K562 (cell line): Measurements from ENCODE around the gene B4GALNT4. TPM values are rescaled to one million over a fixed set of nuclear protein-coding genes. Genes with fewer than 3 reads are reported as not detected.
A peak's percentile ranks its signal among the peaks of the same experiment; 100 is the strongest.

ENCODE experiments used
- ATAC-seq: fragments of 200-7000 bp; cut with Tn5 transposase; 3 replicates; pipeline ENCODE4 v1.9.1; 2020; ENCODE audit warnings: moderate library complexity
- BruUV-seq: library from RNA; stranded (reverse); fragments of 400-500 nt; replicated peaks from 2 replicates; lab custom pipeline; 2021; lab: Mats Ljungman, UMichigan
- CTCF ChIA-PET: fragments of 300-600 bp; formaldehyde crosslinking; extraction: SDS; loops from one replicate; lab custom pipeline; 2021; ENCODE audit warnings: low intra/inter-chr PET ratio; lab: Yijun Ruan, JAX
- POLR2A ChIA-PET: fragments of 300-600, 350-650 bp; sonication (Branson Sonifier 250); formaldehyde crosslinking; extraction: SDS; loops from one replicate; lab custom pipeline; 2021; ENCODE audit warnings: antibody characterized with exemption, inconsistent platforms; lab: Yijun Ruan, JAX
- DNase-seq, 4 experiments: peaks; one replicate each; pipeline versions ENCODE4 v3.0.0 to v3.0.0-alpha.2; 2011 to 2018; ENCODE audit warnings: low spot score in 3 of 4, mixed read lengths in 3 of 4; ENCODE audit errors: extremely low read depth in 1 of 4
- FAIRE-seq: peaks from 2 replicates; lab custom pipeline; 2011; peaks lifted over from hg19 to GRCh38; lab: Jason Lieb, UNC
- H2AFZ ChIP-seq: 2 replicates; pipeline ENCODE4 v1.6.0; 2011; ENCODE audit warnings: low read depth, low read length, control low read depth, inconsistent platforms
- H3K27ac ChIP-seq: fragments of 200-600 bp; 3 replicates; pipeline ENCODE4 v1.8.0; 2011; ENCODE audit warnings: low read depth, mild to moderate bottlenecking, control low read depth, inconsistent platforms, low read length, moderate library complexity, mixed read lengths; ENCODE audit errors: extremely low read depth
- H3K27me3 ChIP-seq, 2 experiments: fragments of 300-600 bp in 1 of 2; 2 replicates in 1 of 2; 3 replicates in 1 of 2; pipeline versions ENCODE4 v1.6.0 to v1.8.0; 2011; ENCODE audit warnings: inconsistent platforms in 2 of 2, low read length in 2 of 2, mild to moderate bottlenecking in 1 of 2, mixed read lengths in 1 of 2, moderate library complexity in 1 of 2; ENCODE audit not compliant: control insufficient read depth in 2 of 2, insufficient read depth in 2 of 2
- H3K36me3 ChIP-seq: fragments of 300-600 bp; 3 replicates; pipeline ENCODE4 v1.8.0; 2011; ENCODE audit warnings: mild to moderate bottlenecking, low read length, inconsistent platforms; ENCODE audit not compliant: control insufficient read depth, insufficient read depth
- H3K4me1 ChIP-seq, 2 experiments: fragments of 200-600 bp in 1 of 2; replicated peaks in 1 of 2; 2 replicates in 1 of 2; 3 replicates in 1 of 2; pipeline versions ENCODE4 v1.5.1 to v1.8.0; 2011; ENCODE audit warnings: inconsistent platforms in 2 of 2, low read length in 2 of 2, mild to moderate bottlenecking in 1 of 2, mixed read lengths in 1 of 2, moderate library complexity in 1 of 2; ENCODE audit not compliant: control insufficient read depth in 2 of 2, insufficient read depth in 2 of 2
- H3K4me2 ChIP-seq: 2 replicates; pipeline ENCODE4 v1.6.1; 2011; ENCODE audit warnings: low read length, control low read depth, inconsistent platforms, mixed read lengths; ENCODE audit not compliant: insufficient read depth
- H3K4me3 ChIP-seq: fragments of 200-600 bp; sonication (generic), shearing (Covaris generic); 2 replicates; pipeline ENCODE4 v1.5.1; 2016; ENCODE audit warnings: control low read depth, inconsistent platforms
- H3K79me2 ChIP-seq: fragments of 200-600 bp; 3 replicates; pipeline ENCODE4 v1.8.0; 2011; ENCODE audit warnings: low read length, inconsistent platforms; ENCODE audit not compliant: control insufficient read depth, insufficient read depth
- H3K9ac ChIP-seq, 2 experiments: 2 replicates each; pipeline versions ENCODE4 v1.6.0 to v1.6.1; 2011; ENCODE audit warnings: low read depth in 2 of 2, low read length in 2 of 2, control low read depth in 1 of 2, inconsistent platforms in 1 of 2, mild to moderate bottlenecking in 1 of 2, mixed read lengths in 1 of 2; ENCODE audit not compliant: insufficient read depth in 1 of 2
- H3K9me1 ChIP-seq: one replicate; pipeline ENCODE4 v1.6.0; 2011; ENCODE audit warnings: inconsistent platforms, mild to moderate bottlenecking, low read length, moderate library complexity; ENCODE audit not compliant: control insufficient read depth, insufficient read depth
- H3K9me3 ChIP-seq: replicated peaks from 2 replicates; pipeline ENCODE4 v1.5.1; 2011; ENCODE audit warnings: low read depth, low read length, inconsistent platforms; ENCODE audit not compliant: control insufficient read depth, insufficient read depth
- H4K20me1 ChIP-seq: replicated peaks from 2 replicates; pipeline ENCODE4 v1.6.1; 2011; ENCODE audit warnings: low read length, inconsistent platforms, mixed read lengths; ENCODE audit not compliant: control insufficient read depth, insufficient read depth
- CTCF ChIP-seq, 3 experiments: IDR thresholded peaks in 2 of 3; conservative IDR thresholded peaks in 1 of 3; 2 replicates each; pipeline ENCODE4 v1.5.1; 2011 to 2012; ENCODE audit warnings: low read length in 3 of 3, mild to moderate bottlenecking in 3 of 3, control low read depth in 2 of 3, improper control_type of control experiment in 1 of 3, inconsistent platforms in 1 of 3, low read depth in 1 of 3, mixed read lengths in 1 of 3, moderate library complexity in 1 of 3; ENCODE audit not compliant: insufficient read depth in 2 of 3
- ETS1 ChIP-seq: conservative IDR thresholded peaks from 2 replicates; pipeline ENCODE4 v1.6.1; 2011; ENCODE audit warnings: low read depth, mild to moderate bottlenecking, low read length; ENCODE audit not compliant: control insufficient read depth
- POLR2B ChIP-seq: fragments of 450-650 bp; IDR thresholded peaks from 2 replicates; pipeline ENCODE4 v1.6.1; 2018; ENCODE audit warnings: low read depth; ENCODE audit not compliant: partially characterized antibody
- TEAD2 ChIP-seq: fragments of 450-650 bp; IDR thresholded peaks from 2 replicates; pipeline ENCODE4 v1.6.1; 2016; ENCODE audit warnings: missing genetic modification characterization, control low read depth, missing compliant biosample characterization
- TOE1 ChIP-seq, 2 experiments: fragments of 450-650 bp in 1 of 2; sonication (generic) in 1 of 2; formaldehyde crosslinking in 1 of 2; IDR thresholded peaks; 2 replicates each; pipeline versions ENCODE4 v1.7.1 to v1.8.0; 2016 to 2022; ENCODE audit warnings: borderline replicate concordance in 2 of 2, mild to moderate bottlenecking in 2 of 2, antibody characterized with exemption in 1 of 2, inconsistent platforms in 1 of 2, low read depth in 1 of 2, missing genetic modification reagents in 1 of 2, moderate library complexity in 1 of 2
- ZNF398 ChIP-seq: fragments of 250-450 bp; sonication (Bioruptor Pico); IDR thresholded peaks from 2 replicates; pipeline ENCODE4 v1.8.0; 2021; ENCODE audit warnings: moderate library complexity, mild to moderate bottlenecking, inconsistent platforms
- WGBS: fragments of 100-300 bp; shearing (Covaris generic); methylation state at CpG from one replicate; pipeline ENCODE4 v1.1.6; 2016; ENCODE audit warnings: low coverage, mixed read lengths; ENCODE audit not compliant: insufficient coverage; ENCODE audit errors: missing lambda C conversion rate; 5-methylcytosine and 5-hydroxymethylcytosine counted together
- in situ Hi-C: fragments of 300-500 bp; cut with MboI; formaldehyde crosslinking; loops from 4 replicates; pipeline ENCODE4 v1.15.0; 2018; ENCODE audit warnings: inconsistent platforms, mixed read lengths
- intact Hi-C: fragments of 100-400 bp; cut with micrococcal nuclease; formaldehyde crosslinking; loops from 2 replicates; pipeline ENCODE4 v1.14.2; 2022
- polyA plus RNA-seq, 8 experiments: library from polyadenylated mRNA; depleted of rRNA in 4 of 8; stranded (reverse) in 5 of 8; unstranded in 3 of 8; fragments of >200 nt; fragmentation: Nextera tagmentation in 2 of 8; fragmentation: Illumina TruSeq in 1 of 8; extraction: Ambion mirVana in 2 of 8; extraction: Trizol in 1 of 8; gene quantifications; 2 replicates each; pipeline versions ENCODE4 v1.2.1 to v1.2.3, GENCODE V29; 2011 to 2014; ENCODE audit warnings: inconsistent platforms in 1 of 8, missing spikeins in 1 of 8
- total RNA-seq, 7 experiments: library from RNA; depleted of rRNA in 6 of 7; stranded (reverse); fragments of >200 nt in 6 of 7; fragmentation: Illumina TruSeq in 2 of 7; extraction: Trizol in 2 of 7; gene quantifications; 2 replicates each; pipeline versions ENCODE4 v1.2.1 to v1.2.3, GENCODE V29; 2011 to 2021; ENCODE audit warnings: low replicate concordance in 1 of 7
- TF ChIP-seq, protein P1 (sequence below): IDR thresholded peaks from 3 replicates; pipeline ENCODE4 v1.6.1; 2011; ENCODE audit warnings: borderline replicate concordance, mild to moderate bottlenecking, moderate library complexity; ENCODE audit not compliant: insufficient read length; ENCODE audit errors: extremely low read depth

Gene B4GALNT4
- total and polyA plus RNA-seq, 9 of the 15 experiments (the other 6 are each of a cell fraction or from before 2014, with no cell fraction given) = 0.20 to 37.1 (median 10.8) TPM; not detected in 1

DNA sequence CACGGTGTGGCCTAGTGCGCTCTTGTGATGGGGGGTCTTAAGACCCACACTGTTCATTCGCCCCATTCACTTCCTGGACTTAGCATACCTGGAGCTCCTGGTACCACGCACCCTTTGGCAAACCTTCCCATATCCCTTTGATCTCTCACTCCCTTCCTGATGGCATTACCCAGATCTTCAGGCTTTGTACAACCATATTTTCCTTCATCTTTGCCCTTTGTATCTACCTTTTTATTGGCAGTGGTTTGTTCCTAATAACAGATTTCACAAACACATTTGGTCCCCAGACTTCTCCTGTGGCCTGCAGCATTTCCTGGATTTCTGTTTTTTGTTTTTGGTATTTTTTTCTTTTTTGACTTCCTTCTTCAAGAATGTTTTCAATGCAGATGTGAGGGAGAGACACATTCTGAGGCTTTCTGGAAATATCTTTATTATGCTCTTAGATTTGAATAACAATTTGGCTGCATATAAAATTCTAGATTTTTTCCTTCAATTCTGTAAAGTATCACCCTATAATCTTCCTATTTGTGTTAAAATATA, 32.6 kb upstream of the B4GALNT4 start (continued):
- TF ChIP-seq CTCF (IDR thresholded peaks at IDR 0.05 in 2 of 3, conservative IDR thresholded peaks at IDR 0.05 in 1 of 3; ENCODE audit: insufficient read depth in 2 of 3, low read depth in 1 of 3, low read length in 3 of 3) = no peak

GRCh38 chr11:337711-338110, 31.6 kb upstream of the B4GALNT4 start:
- Histone ChIP-seq H3K4me2 (no peak overlapping the region), H3K9me1 (no peaks in the 10 kb centered on the region), H3K27ac (no peak overlapping the region), H3K79me2 (no peaks in the 10 kb centered on the region), H3K27me3 (no peaks in the 10 kb centered on the region), H4K20me1 (no peaks in the 10 kb centered on the region), H3K4me1 (peaks cover 24 to 41% of the 10 kb centered on the region in 2 experiments), H3K36me3 (no peaks in the 10 kb centered on the region), H3K9ac (peak overlapping the region in 1 of 2 experiments; percentile 39; a peak in 1 of 4 replicates), H3K9me3 (peaks cover 5% of the 10 kb centered on the region; the same call in 1 of the 2 replicates), H2AFZ (peak overlapping the region; percentile 26; the same call in 1 of the 2 replicates), H3K4me3 (no peak overlapping the region)
- intact Hi-C loops = no loop called here
- POLR2A ChIA-PET = interaction anchor here (0.6 kb wide), 1 partner anchor 132 kb away, joined by 5 read pairs; no protein-coding TSS in a partner anchor
- no TSS peak for BruUV-seq
- in situ Hi-C loops = no loop called here
- ATAC-seq (no peak), DNase-seq (no peak), FAIRE-seq (no peak)
- CTCF ChIA-PET = no interaction called here
- WGBS = 67% methylated on average over 6 of the region's 6 CpGs
- TF ChIP-seq TOE1 (IDR thresholded peaks at IDR 0.05; ENCODE audit: borderline replicate concordance) (no peak), TOE1 (CRISPR knock-in tag; IDR thresholded peaks at IDR 0.05; ENCODE audit: borderline replicate concordance, low read depth) (no peak), TEAD2 (tag) (no peak), ETS1 (no peak), POLR2B (no peak), ZNF398 (CRISPR knock-in tag) (no peak)
- TF ChIP-seq, protein P1, sequence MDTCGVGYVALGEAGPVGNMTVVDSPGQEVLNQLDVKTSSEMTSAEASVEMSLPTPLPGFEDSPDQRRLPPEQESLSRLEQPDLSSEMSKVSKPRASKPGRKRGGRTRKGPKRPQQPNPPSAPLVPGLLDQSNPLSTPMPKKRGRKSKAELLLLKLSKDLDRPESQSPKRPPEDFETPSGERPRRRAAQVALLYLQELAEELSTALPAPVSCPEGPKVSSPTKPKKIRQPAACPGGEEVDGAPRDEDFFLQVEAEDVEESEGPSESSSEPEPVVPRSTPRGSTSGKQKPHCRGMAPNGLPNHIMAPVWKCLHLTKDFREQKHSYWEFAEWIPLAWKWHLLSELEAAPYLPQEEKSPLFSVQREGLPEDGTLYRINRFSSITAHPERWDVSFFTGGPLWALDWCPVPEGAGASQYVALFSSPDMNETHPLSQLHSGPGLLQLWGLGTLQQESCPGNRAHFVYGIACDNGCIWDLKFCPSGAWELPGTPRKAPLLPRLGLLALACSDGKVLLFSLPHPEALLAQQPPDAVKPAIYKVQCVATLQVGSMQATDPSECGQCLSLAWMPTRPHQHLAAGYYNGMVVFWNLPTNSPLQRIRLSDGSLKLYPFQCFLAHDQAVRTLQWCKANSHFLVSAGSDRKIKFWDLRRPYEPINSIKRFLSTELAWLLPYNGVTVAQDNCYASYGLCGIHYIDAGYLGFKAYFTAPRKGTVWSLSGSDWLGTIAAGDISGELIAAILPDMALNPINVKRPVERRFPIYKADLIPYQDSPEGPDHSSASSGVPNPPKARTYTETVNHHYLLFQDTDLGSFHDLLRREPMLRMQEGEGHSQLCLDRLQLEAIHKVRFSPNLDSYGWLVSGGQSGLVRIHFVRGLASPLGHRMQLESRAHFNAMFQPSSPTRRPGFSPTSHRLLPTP = no peak
